GM23338 (cell line): Measurements from ENCODE around the gene FREM3. TPM values are rescaled to one million over a fixed set of nuclear protein-coding genes. Genes with fewer than 3 reads are reported as not detected.

Experiments used
- ATAC-seq: fragments of 200-7000 bp; cut with Tn5 transposase; 3 replicates; pipeline ENCODE4 v1.9.1; 2020
- DNase-seq: peaks from one replicate; pipeline ENCODE4 v3.0.0-alpha.2; 2015; ENCODE audit warnings: low spot score
- H2AFZ ChIP-seq: fragments of 200-600 bp; sonication (generic); 2 replicates; pipeline ENCODE4 v1.8.0; 2016; ENCODE audit warnings: antibody characterized with exemption, mild to moderate bottlenecking, moderate library complexity
- H3F3A ChIP-seq: fragments of 200-600 bp; sonication (generic); replicated peaks from 2 replicates; pipeline ENCODE4 v1.8.0; 2017; ENCODE audit warnings: antibody characterized with exemption, mixed run types, low read depth
- H3K27ac ChIP-seq: fragments of 200-600 bp; sonication (generic); 2 replicates; pipeline ENCODE4 v1.6.1; 2016; ENCODE audit warnings: low read depth
- H3K27me3 ChIP-seq: fragments of 200-600 bp; sonication (generic); 2 replicates; pipeline ENCODE4 v1.8.0; 2016; ENCODE audit warnings: mild to moderate bottlenecking, mixed run types, moderate library complexity; ENCODE audit not compliant: insufficient read depth
- H3K36me3 ChIP-seq: fragments of 200-600 bp; sonication (generic); 2 replicates; pipeline ENCODE4 v1.8.0; 2016; ENCODE audit warnings: mild to moderate bottlenecking; ENCODE audit not compliant: insufficient read depth
- H3K4me1 ChIP-seq: fragments of 200-600 bp; sonication (generic); 2 replicates; pipeline ENCODE4 v1.8.0; 2016; ENCODE audit warnings: mild to moderate bottlenecking, moderate library complexity; ENCODE audit not compliant: insufficient read depth
- H3K4me2 ChIP-seq: fragments of 200-600 bp; sonication (generic); 2 replicates; pipeline ENCODE4 v1.7.1; 2017; ENCODE audit warnings: mixed run types
- H3K4me3 ChIP-seq: fragments of 200-600 bp; sonication (generic); 2 replicates; pipeline ENCODE4 v1.6.1; 2016; ENCODE audit warnings: mixed run types
- H3K79me2 ChIP-seq: fragments of 200-600 bp; sonication (generic); replicated peaks from 2 replicates; pipeline ENCODE4 v1.8.0; 2017; ENCODE audit warnings: mild to moderate bottlenecking; ENCODE audit not compliant: insufficient read depth
- H3K9me2 ChIP-seq: fragments of 200-600 bp; sonication (generic); 2 replicates; pipeline ENCODE4 v1.8.0; 2017; ENCODE audit not compliant: insufficient read depth
- H4K20me1 ChIP-seq: fragments of 200-600 bp; sonication (generic); replicated peaks from 2 replicates; pipeline ENCODE4 v1.8.0; 2017; ENCODE audit warnings: mild to moderate bottlenecking; ENCODE audit not compliant: insufficient read depth
- H3K27ac Mint-ChIP-seq: 2 replicates; pipeline ENCODE4 v1.8.0; 2020; ENCODE audit warnings: inconsistent platforms, mild to moderate bottlenecking, moderate library complexity, mixed read lengths
- H3K27me3 Mint-ChIP-seq: 3 replicates; pipeline ENCODE4 v1.8.0; 2022; ENCODE audit warnings: low read depth, mild to moderate bottlenecking, moderate library complexity, mixed read lengths, inconsistent platforms; ENCODE audit not compliant: insufficient read depth, poor library complexity
- H3K36me3 Mint-ChIP-seq: 3 replicates; pipeline ENCODE4 v1.8.0; 2021; ENCODE audit warnings: low read depth, mild to moderate bottlenecking, inconsistent platforms, moderate library complexity, mixed read lengths
- H3K4me1 Mint-ChIP-seq: 3 replicates; pipeline ENCODE4 v1.8.0; 2020; ENCODE audit warnings: mild to moderate bottlenecking, inconsistent platforms, mixed read lengths
- H3K4me3 Mint-ChIP-seq: 3 replicates; pipeline ENCODE4 v1.8.0; 2021; ENCODE audit warnings: moderate library complexity, mild to moderate bottlenecking, inconsistent platforms, mixed read lengths
- H3K9me3 Mint-ChIP-seq: 3 replicates; pipeline ENCODE4 v1.8.0; 2020; ENCODE audit warnings: moderate library complexity, mild to moderate bottlenecking, inconsistent platforms, mixed read lengths
- CREB1 ChIP-seq: fragments of 250-450 bp; sonication (Bioruptor Pico); IDR thresholded peaks from 2 replicates; pipeline ENCODE4 v1.5.0; 2020; ENCODE audit warnings: low read depth, mild to moderate bottlenecking, moderate library complexity
- CTCF ChIP-seq, 2 experiments: fragments of 200-600 bp in 1 of 2; sonication (generic) in 1 of 2; conservative IDR thresholded peaks; 2 replicates each; pipeline versions ENCODE4 v1.5.1 to v1.6.1; 2016 to 2017; ENCODE audit warnings: antibody characterized with exemption in 2 of 2, low read depth in 2 of 2, mild to moderate bottlenecking in 2 of 2, moderate library complexity in 1 of 2
- ETS1 ChIP-seq: IDR thresholded peaks from 2 replicates; pipeline ENCODE4 v1.6.1; 2016; ENCODE audit warnings: antibody characterized with exemption
- EZH2 ChIP-seq: fragments of 200-600 bp; sonication (generic); IDR thresholded peaks from one replicate; pipeline ENCODE4 v1.8.0; 2017; ENCODE audit warnings: antibody characterized with exemption, mild to moderate bottlenecking, low read depth; ENCODE audit not compliant: unreplicated experiment
- EZH2phosphoT487 ChIP-seq: fragments of 200-600 bp; sonication (generic); IDR thresholded peaks from one replicate; pipeline ENCODE4 v1.8.1; 2018; ENCODE audit warnings: antibody characterized with exemption; ENCODE audit not compliant: unreplicated experiment
- JUNB ChIP-seq: IDR thresholded peaks from one replicate; pipeline ENCODE4 v1.6.1; 2016; ENCODE audit warnings: antibody characterized with exemption; ENCODE audit not compliant: unreplicated experiment
- NANOG ChIP-seq: IDR thresholded peaks from 2 replicates; pipeline ENCODE4 v1.6.1; 2016; ENCODE audit warnings: antibody characterized with exemption, borderline replicate concordance
- POLR2AphosphoS5 ChIP-seq: IDR thresholded peaks from 2 replicates; pipeline ENCODE4 v1.6.1; 2016; ENCODE audit warnings: antibody characterized with exemption, low read depth
- REST ChIP-seq: IDR thresholded peaks from one replicate; pipeline ENCODE4 v1.6.1; 2018; ENCODE audit warnings: antibody characterized with exemption; ENCODE audit not compliant: unreplicated experiment
- STAT1 ChIP-seq: IDR thresholded peaks from one replicate; pipeline ENCODE4 v1.6.1; 2016; ENCODE audit warnings: antibody characterized with exemption; ENCODE audit not compliant: unreplicated experiment
- ZNF114 ChIP-seq: fragments of 250-450 bp; sonication (Bioruptor Pico); IDR thresholded peaks from 2 replicates; pipeline ENCODE4 v1.5.0; 2020; ENCODE audit warnings: mild to moderate bottlenecking, moderate library complexity
- ZNF331 ChIP-seq: fragments of 250-450 bp; sonication (Bioruptor Pico); IDR thresholded peaks from 2 replicates; pipeline ENCODE4 v1.5.0; 2020; ENCODE audit warnings: low read depth, mild to moderate bottlenecking, moderate library complexity
- ZNF462 ChIP-seq: fragments of 250-450 bp; sonication (Bioruptor Pico); IDR thresholded peaks from 2 replicates; pipeline ENCODE4 v1.5.0; 2020; ENCODE audit warnings: mild to moderate bottlenecking, moderate library complexity
- polyA plus RNA-seq: library from polyadenylated mRNA; unstranded; fragments of >200 nt; fragmentation: Nextera tagmentation; extraction: Ambion mirVana; gene quantifications from 2 replicates; pipeline ENCODE4 v1.2.1, GENCODE V29; 2016
- total RNA-seq: library from RNA; depleted of rRNA; stranded (reverse); fragments of >200 nt; shearing (Covaris generic); gene quantifications from 2 replicates; pipeline ENCODE4 v1.2.3, GENCODE V29; 2014

The FREM3 gene
- total and polyA plus RNA-seq, 2 experiments from 2014 or later: 0.03 to 0.07 TPM

- Mint-ChIP-seq H3K9me3 (no peaks in the 10 kb centered on the region; the same call in 2 of the 3 replicates), H3K4me1 (no peaks in the 10 kb centered on the region), H3K36me3 (no peaks in the 10 kb centered on the region), H3K27ac (no peak overlapping the region), H3K27me3 (no peaks in the 10 kb centered on the region), H3K4me3 (no peak overlapping the region)
- ATAC-seq (no peak), DNase-seq (no peak)
- H3F3A ChIP-seq: no peaks in the 10 kb centered on the region
- no peak overlapping the region for H2AFZ ChIP-seq
- no peaks in the 10 kb centered on the region for H3K36me3 ChIP-seq
- no peak overlapping the region for H3K4me3 ChIP-seq
- H3K4me1 ChIP-seq: no peaks in the 10 kb centered on the region
- H3K4me2 ChIP-seq: no peak overlapping the region
- H3K9me2 ChIP-seq: no peaks in the 10 kb centered on the region
- no peaks in the 10 kb centered on the region for H3K27me3 ChIP-seq
- no peak overlapping the region for H3K27ac ChIP-seq
- TF ChIP-seq STAT1: no peak
- TF ChIP-seq REST: no peak
- TF ChIP-seq JUNB: no peak
- no peak for TF ChIP-seq EZH2phosphoT487
- TF ChIP-seq ZNF114 (CRISPR knock-in tag): no peak
- no peak for TF ChIP-seq CTCF (conservative IDR thresholded peaks at IDR 0.05; ENCODE audit: low read depth in 2 of 2)
- no peak for TF ChIP-seq CREB1 (CRISPR knock-in tag)
- no peak for TF ChIP-seq EZH2
- TF ChIP-seq ZNF331 (CRISPR knock-in tag): no peak
- TF ChIP-seq ZNF462 (CRISPR knock-in tag): no peak
- no peak for TF ChIP-seq ETS1
- no peak for TF ChIP-seq POLR2AphosphoS5
- TF ChIP-seq NANOG: no peak
- H4K20me1 ChIP-seq: no peaks in the 10 kb centered on the region
- no peaks in the 10 kb centered on the region for H3K79me2 ChIP-seq
Observed at GRCh38 chr4:143606480-143606879, 94.0 kb downstream of the FREM3 start.
